Smooth muscle cell (in vitro differentiated cells): Measurements from ENCODE around the gene IL4. TPM values are rescaled to one million over a fixed set of nuclear protein-coding genes. Genes with fewer than 3 reads are reported as not detected.

Experiments
- DNase-seq: peaks from one replicate; lab custom pipeline; 2025; ENCODE audit not compliant: unreplicated experiment; lab: John Stamatoyannopoulos, UW
- H2AFZ ChIP-seq: fragments of 200-600 bp; sonication (generic); 2 replicates; pipeline ENCODE4 v1.6.0; 2016; ENCODE audit warnings: antibody characterized with exemption, low read depth, mild to moderate bottlenecking
- H3F3A ChIP-seq: fragments of 200-600 bp; sonication (generic); 2 replicates; pipeline ENCODE4 v1.6.0; 2017; ENCODE audit warnings: antibody characterized with exemption, low read depth
- H3K27ac ChIP-seq: fragments of 200-600 bp; sonication (generic); 2 replicates; pipeline ENCODE4 v1.5.1; 2016; ENCODE audit warnings: low read depth, mild to moderate bottlenecking
- H3K27me3 ChIP-seq: fragments of 200-600 bp; sonication (generic); 2 replicates; pipeline ENCODE4 v1.6.1; 2016; ENCODE audit warnings: low read depth, mild to moderate bottlenecking
- H3K36me3 ChIP-seq: fragments of 200-600 bp; sonication (generic); 2 replicates; pipeline ENCODE4 v1.5.1; 2016; ENCODE audit warnings: low read depth
- H3K4me1 ChIP-seq: fragments of 200-600 bp; sonication (generic); 2 replicates; pipeline ENCODE4 v1.5.1; 2016; ENCODE audit warnings: low read depth
- H3K4me2 ChIP-seq: fragments of 200-600 bp; sonication (generic); 2 replicates; pipeline ENCODE4 v1.6.0; 2016; ENCODE audit warnings: mild to moderate bottlenecking
- H3K4me3 ChIP-seq: fragments of 200-600 bp; sonication (generic); 2 replicates; pipeline ENCODE4 v1.5.1; 2016; ENCODE audit warnings: mild to moderate bottlenecking
- H3K79me2 ChIP-seq: fragments of 200-600 bp; sonication (generic); 2 replicates; pipeline ENCODE4 v1.6.0; 2016; ENCODE audit warnings: low read depth, mild to moderate bottlenecking
- H3K9ac ChIP-seq: fragments of 200-600 bp; sonication (generic); 2 replicates; pipeline ENCODE4 v1.6.0; 2016; ENCODE audit warnings: low read depth
- H3K9me3 ChIP-seq: fragments of 200-600 bp; sonication (generic); replicated peaks from 2 replicates; pipeline ENCODE4 v1.5.1; 2016; ENCODE audit warnings: low read depth
- H4K20me1 ChIP-seq: fragments of 200-600 bp; sonication (generic); 2 replicates; pipeline ENCODE4 v1.6.0; 2016; ENCODE audit warnings: low read depth
- WGBS: methylation state at CpG from one replicate; pipeline ENCODE4 v1.1.7; 2016; ENCODE audit warnings: low lambda C conversion rate; 5-methylcytosine and 5-hydroxymethylcytosine counted together
- polyA plus RNA-seq: library from polyadenylated mRNA; unstranded; fragments of >200 nt; fragmentation: Nextera tagmentation; extraction: Ambion mirVana; gene quantifications from 2 replicates; pipeline ENCODE4 v1.2.1, GENCODE V29; 2016
- total RNA-seq: library from RNA; depleted of rRNA; stranded (reverse); fragments of >200 nt; gene quantifications from 2 replicates; pipeline ENCODE4 v1.2.3, GENCODE V29; 2014
- TF ChIP-seq, protein P1 (sequence below): fragments of 200-600 bp; sonication (generic); IDR thresholded peaks from 2 replicates; pipeline ENCODE4 v1.5.1; 2017; ENCODE audit warnings: borderline replicate concordance, mild to moderate bottlenecking, antibody characterized with exemption; ENCODE audit not compliant: insufficient read depth, poor library complexity, severe bottlenecking

The IL4 gene
- total and polyA plus RNA-seq, 2 experiments from 2014 or later: not detected

GRCh38 chr5:132692632-132692967 is 18.8 kb downstream of the IL4 start:
- no peak overlapping the region for H3K9ac ChIP-seq
- no peak overlapping the region for H3K27ac ChIP-seq
- no peaks in the 10 kb centered on the region for H3K79me2 ChIP-seq

GRCh38 chr5:132695956-132696355 is 22.2 kb downstream of the IL4 start:
- no peak overlapping the region for H3K4me3 ChIP-seq
- no peaks in the 10 kb centered on the region for H4K20me1 ChIP-seq
- H3K9ac ChIP-seq: no peak overlapping the region
- no peak for DNase-seq
- no peak overlapping the region for H3K27ac ChIP-seq
- WGBS: 93% methylated on average over 4 of the region's 4 CpGs
- no peaks in the 10 kb centered on the region for H3K27me3 ChIP-seq
- no peaks in the 10 kb centered on the region for H3K36me3 ChIP-seq
- TF ChIP-seq, protein P1, sequence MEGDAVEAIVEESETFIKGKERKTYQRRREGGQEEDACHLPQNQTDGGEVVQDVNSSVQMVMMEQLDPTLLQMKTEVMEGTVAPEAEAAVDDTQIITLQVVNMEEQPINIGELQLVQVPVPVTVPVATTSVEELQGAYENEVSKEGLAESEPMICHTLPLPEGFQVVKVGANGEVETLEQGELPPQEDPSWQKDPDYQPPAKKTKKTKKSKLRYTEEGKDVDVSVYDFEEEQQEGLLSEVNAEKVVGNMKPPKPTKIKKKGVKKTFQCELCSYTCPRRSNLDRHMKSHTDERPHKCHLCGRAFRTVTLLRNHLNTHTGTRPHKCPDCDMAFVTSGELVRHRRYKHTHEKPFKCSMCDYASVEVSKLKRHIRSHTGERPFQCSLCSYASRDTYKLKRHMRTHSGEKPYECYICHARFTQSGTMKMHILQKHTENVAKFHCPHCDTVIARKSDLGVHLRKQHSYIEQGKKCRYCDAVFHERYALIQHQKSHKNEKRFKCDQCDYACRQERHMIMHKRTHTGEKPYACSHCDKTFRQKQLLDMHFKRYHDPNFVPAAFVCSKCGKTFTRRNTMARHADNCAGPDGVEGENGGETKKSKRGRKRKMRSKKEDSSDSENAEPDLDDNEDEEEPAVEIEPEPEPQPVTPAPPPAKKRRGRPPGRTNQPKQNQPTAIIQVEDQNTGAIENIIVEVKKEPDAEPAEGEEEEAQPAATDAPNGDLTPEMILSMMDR: no peak
- no peaks in the 10 kb centered on the region for H3K4me1 ChIP-seq
- no peaks in the 10 kb centered on the region for H3K79me2 ChIP-seq
- H3F3A ChIP-seq: no peaks in the 10 kb centered on the region
- H3K4me2 ChIP-seq: no peak overlapping the region
- H3K9me3 ChIP-seq: no peaks in the 10 kb centered on the region
- H2AFZ ChIP-seq: no peak overlapping the region

More at GRCh38 chr5:132692632-132692967, 18.8 kb downstream of the IL4 start:
- no peak overlapping the region for H3K4me3 ChIP-seq
- no peak overlapping the region for H3K4me2 ChIP-seq
- no peaks in the 10 kb centered on the region for H3K27me3 ChIP-seq
- H3F3A ChIP-seq: no peaks in the 10 kb centered on the region
- H2AFZ ChIP-seq: no peak overlapping the region
- H3K4me1 ChIP-seq: no peaks in the 10 kb centered on the region
- no peak for DNase-seq
- TF ChIP-seq, protein P1: no peak
- no peaks in the 10 kb centered on the region for H3K9me3 ChIP-seq
- no peaks in the 10 kb centered on the region for H4K20me1 ChIP-seq
- no peaks in the 10 kb centered on the region for H3K36me3 ChIP-seq

DNA sequence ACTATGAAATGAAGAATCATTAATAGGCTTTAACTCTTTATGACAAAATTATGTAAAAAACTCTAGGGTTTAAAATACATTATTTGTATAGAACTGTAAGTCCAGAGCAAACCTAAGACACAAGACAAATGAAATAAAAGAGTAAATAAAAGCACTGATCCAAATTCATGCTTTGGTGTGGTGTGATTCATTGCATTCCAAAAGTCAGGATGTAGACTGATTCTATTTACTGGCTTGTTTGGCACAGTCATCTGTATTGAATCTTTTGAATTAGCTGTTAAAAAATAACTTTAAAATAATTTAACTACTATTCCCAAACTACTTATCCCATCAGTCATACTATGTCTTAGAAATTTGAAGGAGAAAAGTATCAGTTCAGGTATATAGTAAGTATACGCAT is 31.1 kb downstream of the IL4 start:
- no peak for DNase-seq
- H3K27ac ChIP-seq: no peak overlapping the region
- H4K20me1 ChIP-seq: no peaks in the 10 kb centered on the region
- no peak overlapping the region for H3K4me3 ChIP-seq
- H3F3A ChIP-seq: no peaks in the 10 kb centered on the region
- no peak overlapping the region for H3K9ac ChIP-seq
- TF ChIP-seq, protein P1: no peak
- WGBS: 98% methylated on average over 1 of the region's 1 CpG
- H3K27me3 ChIP-seq: no peaks in the 10 kb centered on the region
- H3K79me2 ChIP-seq: no peaks in the 10 kb centered on the region
- no peaks in the 10 kb centered on the region for H3K9me3 ChIP-seq
- no peak overlapping the region for H3K4me2 ChIP-seq
- H3K36me3 ChIP-seq: peaks cover 10% of the 10 kb centered on the region
- no peak overlapping the region for H2AFZ ChIP-seq
- no peaks in the 10 kb centered on the region for H3K4me1 ChIP-seq

GRCh38 chr5:132708645-132709044 is 34.9 kb downstream of the IL4 start:
- no peak overlapping the region for H3K4me2 ChIP-seq
- no peak overlapping the region for H3K9ac ChIP-seq
- H3K36me3 ChIP-seq: no peaks in the 10 kb centered on the region
- no peaks in the 10 kb centered on the region for H3K9me3 ChIP-seq
- no peaks in the 10 kb centered on the region for H3F3A ChIP-seq
- no peak overlapping the region for H2AFZ ChIP-seq
- no peaks in the 10 kb centered on the region for H3K27me3 ChIP-seq
- DNase-seq: no peak
- no peak overlapping the region for H3K27ac ChIP-seq
- TF ChIP-seq, protein P1: no peak
- no peaks in the 10 kb centered on the region for H4K20me1 ChIP-seq
- no peaks in the 10 kb centered on the region for H3K4me1 ChIP-seq
- H3K79me2 ChIP-seq: no peaks in the 10 kb centered on the region
- no peak overlapping the region for H3K4me3 ChIP-seq
